SU-DHL-6 (cell line): ENCODE results near the gene EVC2.

Experiments
- H2AFZ ChIP-seq: fragments of 200-600 bp; sonication (generic); 2 replicates; pipeline ENCODE4 v1.6.1; 2014; ENCODE audit warnings: low read depth, mild to moderate bottlenecking, moderate library complexity, mixed read lengths, antibody characterized with exemption, low read length; ENCODE audit not compliant: severe bottlenecking
- H3F3A ChIP-seq: fragments of 200-600 bp; shearing (Covaris generic); 2 replicates; pipeline ENCODE4 v1.6.0; 2016; ENCODE audit warnings: antibody characterized with exemption, mild to moderate bottlenecking; ENCODE audit not compliant: insufficient read depth
- H3K27ac ChIP-seq: fragments of 200-600 bp; sonication (generic); 2 replicates; pipeline ENCODE4 v1.5.1; 2016; ENCODE audit warnings: low read depth, mild to moderate bottlenecking, low read length, moderate library complexity, mixed read lengths
- H3K27me3 ChIP-seq: fragments of 200-600 bp; sonication (generic), shearing (Covaris generic); 2 replicates; pipeline ENCODE4 v1.6.0; 2014; ENCODE audit warnings: mild to moderate bottlenecking, low read length
- H3K36me3 ChIP-seq: fragments of 200-600 bp; sonication (generic); 2 replicates; pipeline ENCODE4 v1.6.1; 2014; ENCODE audit warnings: mild to moderate bottlenecking, low read length, mixed read lengths
- H3K4me2 ChIP-seq: fragments of 300-600, 200-600 bp; shearing (Covaris generic), sonication (generic); 2 replicates; pipeline ENCODE4 v1.6.0; 2014; ENCODE audit warnings: low read length, low read depth, mild to moderate bottlenecking; ENCODE audit not compliant: poor library complexity, severe bottlenecking
- H3K4me3 ChIP-seq: fragments of 200-600 bp; sonication (generic); 2 replicates; pipeline ENCODE4 v1.5.1; 2014; ENCODE audit warnings: antibody characterized with exemption, low read length, mild to moderate bottlenecking, mixed read lengths; ENCODE audit not compliant: insufficient read depth, poor library complexity, severe bottlenecking
- H3K79me2 ChIP-seq: fragments of 200-600 bp; sonication (generic); 2 replicates; pipeline ENCODE4 v1.6.1; 2014; ENCODE audit warnings: mild to moderate bottlenecking, low read length, moderate library complexity; ENCODE audit not compliant: insufficient read depth
- H3K9ac ChIP-seq: fragments of 200-600 bp; sonication (generic); 2 replicates; pipeline ENCODE4 v1.7.0; 2014; ENCODE audit warnings: mild to moderate bottlenecking, low read length
- H3K9me2 ChIP-seq: fragments of 200-600 bp; sonication (generic); replicated peaks from 2 replicates; pipeline ENCODE4 v1.6.1; 2014; ENCODE audit warnings: low read length; ENCODE audit not compliant: insufficient read depth
- H3K9me3 ChIP-seq: fragments of 200-600 bp; sonication (generic); 2 replicates; pipeline ENCODE4 v1.6.1; 2014; ENCODE audit warnings: low read length, mixed read lengths; ENCODE audit not compliant: insufficient read depth
- H4K20me1 ChIP-seq: fragments of 200-600 bp; sonication (generic); 2 replicates; pipeline ENCODE4 v1.6.1; 2014; ENCODE audit warnings: low read depth, mild to moderate bottlenecking, antibody characterized with exemption, low read length, moderate library complexity, mixed read lengths
- EZH2phosphoT487 ChIP-seq: fragments of 200-600 bp; sonication (generic), shearing (Covaris generic); conservative IDR thresholded peaks from 2 replicates; pipeline ENCODE4 v1.6.1; 2018; ENCODE audit warnings: mild to moderate bottlenecking, antibody characterized with exemption, low read length, moderate library complexity, mixed read lengths
- TF ChIP-seq, protein P1 (sequence below): fragments of 200-600 bp; sonication (generic); IDR thresholded peaks from one replicate; pipeline ENCODE4 v1.5.1; 2017; ENCODE audit warnings: antibody characterized with exemption, mild to moderate bottlenecking, low read length, moderate library complexity; ENCODE audit not compliant: insufficient read depth, poor library complexity, severe bottlenecking

EVC2 gene

DNA sequence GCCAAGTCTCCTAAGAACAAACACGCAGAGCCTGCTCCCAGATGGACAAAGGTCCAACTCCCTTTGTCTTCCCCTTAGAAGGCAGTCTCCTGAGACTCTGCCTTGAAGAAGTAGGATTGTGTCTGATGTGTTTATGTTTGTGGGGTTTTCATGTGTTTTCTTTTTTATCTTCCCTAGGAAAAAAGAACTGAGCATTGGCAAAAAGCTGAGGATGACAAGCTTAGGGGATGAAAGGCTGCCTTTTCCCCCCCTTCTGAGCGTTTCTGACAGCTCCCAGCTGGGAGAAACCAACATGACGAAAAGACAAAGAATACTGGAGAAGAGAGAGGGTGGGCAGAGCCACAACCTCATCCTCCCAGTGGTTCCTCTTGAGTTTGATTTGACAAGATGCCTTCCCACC is 181.1 kb downstream of the EVC2 start:
- Histone ChIP-seq H3K36me3 (no peaks in the 10 kb centered on the region), H2AFZ (no peak overlapping the region), H3K27ac (no peak overlapping the region), H3K9me3 (no peaks in the 10 kb centered on the region), H3K27me3 (no peaks in the 10 kb centered on the region), H3K79me2 (no peaks in the 10 kb centered on the region), H4K20me1 (no peaks in the 10 kb centered on the region), H3K9ac (no peak overlapping the region), H3K4me3 (no peak overlapping the region), H3F3A (no peaks in the 10 kb centered on the region), H3K9me2 (no peaks in the 10 kb centered on the region), H3K4me2 (no peak overlapping the region)
- no peak for TF ChIP-seq EZH2phosphoT487
- TF ChIP-seq, protein P1, sequence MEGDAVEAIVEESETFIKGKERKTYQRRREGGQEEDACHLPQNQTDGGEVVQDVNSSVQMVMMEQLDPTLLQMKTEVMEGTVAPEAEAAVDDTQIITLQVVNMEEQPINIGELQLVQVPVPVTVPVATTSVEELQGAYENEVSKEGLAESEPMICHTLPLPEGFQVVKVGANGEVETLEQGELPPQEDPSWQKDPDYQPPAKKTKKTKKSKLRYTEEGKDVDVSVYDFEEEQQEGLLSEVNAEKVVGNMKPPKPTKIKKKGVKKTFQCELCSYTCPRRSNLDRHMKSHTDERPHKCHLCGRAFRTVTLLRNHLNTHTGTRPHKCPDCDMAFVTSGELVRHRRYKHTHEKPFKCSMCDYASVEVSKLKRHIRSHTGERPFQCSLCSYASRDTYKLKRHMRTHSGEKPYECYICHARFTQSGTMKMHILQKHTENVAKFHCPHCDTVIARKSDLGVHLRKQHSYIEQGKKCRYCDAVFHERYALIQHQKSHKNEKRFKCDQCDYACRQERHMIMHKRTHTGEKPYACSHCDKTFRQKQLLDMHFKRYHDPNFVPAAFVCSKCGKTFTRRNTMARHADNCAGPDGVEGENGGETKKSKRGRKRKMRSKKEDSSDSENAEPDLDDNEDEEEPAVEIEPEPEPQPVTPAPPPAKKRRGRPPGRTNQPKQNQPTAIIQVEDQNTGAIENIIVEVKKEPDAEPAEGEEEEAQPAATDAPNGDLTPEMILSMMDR = no peak

DNA sequence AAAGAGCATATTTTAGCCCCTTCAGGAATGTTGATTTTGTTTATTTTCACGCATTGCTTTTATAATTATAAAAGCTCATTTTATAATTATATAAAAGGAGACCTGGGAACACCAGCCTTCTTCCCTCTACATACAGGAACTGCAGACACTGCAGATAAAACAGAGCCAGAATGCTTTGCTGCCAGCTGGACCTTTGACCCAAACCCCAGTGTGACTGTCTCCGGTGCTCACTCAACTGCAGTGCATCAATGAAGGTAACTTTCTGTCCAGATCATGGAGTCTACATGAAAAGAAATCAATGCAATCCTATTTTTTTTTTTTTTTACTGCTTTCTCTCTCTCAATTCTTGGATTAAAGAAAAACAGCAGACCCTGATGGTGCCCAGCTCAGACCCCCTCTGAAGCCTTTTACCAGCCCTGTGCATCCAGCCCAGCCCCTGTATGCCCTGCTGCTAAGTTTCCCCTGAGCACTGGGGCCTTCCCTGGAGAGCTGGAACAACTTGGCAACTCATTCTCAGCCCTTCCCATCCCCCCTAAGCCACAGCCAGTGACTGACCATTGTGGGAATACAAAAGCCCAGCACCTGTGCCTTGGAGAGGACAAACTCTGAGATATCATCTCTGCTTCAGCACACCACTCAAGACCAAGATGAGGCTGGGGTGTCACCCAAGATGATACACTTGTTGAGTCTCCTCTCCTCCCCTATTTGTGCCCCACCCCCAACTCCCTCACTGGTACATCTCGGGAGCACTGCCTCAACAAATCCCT is 182.1 kb downstream of the EVC2 start:
- H3K9ac ChIP-seq = no peak overlapping the region
- no peaks in the 10 kb centered on the region for H3K9me3 ChIP-seq
- no peaks in the 10 kb centered on the region for H3K27me3 ChIP-seq
- H3K79me2 ChIP-seq = no peaks in the 10 kb centered on the region
- H2AFZ ChIP-seq = no peak overlapping the region
- H3F3A ChIP-seq = no peaks in the 10 kb centered on the region
- H3K9me2 ChIP-seq = no peaks in the 10 kb centered on the region
- H3K4me2 ChIP-seq = no peak overlapping the region
- H3K36me3 ChIP-seq = no peaks in the 10 kb centered on the region
- no peaks in the 10 kb centered on the region for H4K20me1 ChIP-seq
- H3K27ac ChIP-seq = no peak overlapping the region
- no peak overlapping the region for H3K4me3 ChIP-seq
- no peak for TF ChIP-seq EZH2phosphoT487
- TF ChIP-seq, protein P1 = no peak

DNA sequence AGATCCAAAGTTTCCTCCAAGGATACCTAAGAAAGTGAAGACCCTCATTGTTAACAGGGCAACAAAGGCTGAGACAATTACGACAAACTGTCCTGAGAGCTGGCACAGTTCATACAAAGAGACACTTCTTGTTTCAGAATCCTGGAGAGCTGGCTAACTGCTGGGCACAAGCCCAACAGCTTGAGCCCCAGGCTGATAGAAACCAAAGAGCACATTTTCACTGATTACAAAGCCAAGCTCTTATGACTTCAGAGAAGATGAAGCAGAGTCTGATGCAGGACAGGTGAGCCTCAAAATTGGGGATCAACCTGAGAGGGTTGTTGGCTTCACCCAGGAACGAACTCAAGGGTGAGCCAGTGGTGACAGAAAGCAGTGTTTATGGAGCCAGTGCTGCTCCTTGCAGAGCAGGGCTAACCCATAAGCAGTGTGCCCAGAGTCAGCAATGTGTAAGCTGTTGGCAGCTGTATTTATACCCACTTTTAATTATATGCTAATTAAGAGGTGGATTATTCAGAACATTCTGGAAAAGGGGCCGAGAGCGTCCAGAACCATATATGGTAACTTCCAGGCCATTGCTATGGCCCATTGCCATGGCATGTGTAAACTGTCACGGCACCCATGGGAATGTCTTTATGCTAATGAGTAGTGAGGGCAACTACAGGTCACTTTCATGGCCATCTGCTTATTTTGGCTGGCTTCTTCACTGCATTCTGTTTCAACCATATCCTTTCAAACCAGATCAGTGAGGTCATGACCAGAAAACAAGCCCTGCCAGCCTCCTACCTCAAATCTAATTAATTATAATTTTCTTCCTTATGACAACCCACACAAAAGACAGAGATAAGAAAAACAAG is 183.7 kb downstream of the EVC2 start:
- Histone ChIP-seq H3K79me2 (no peaks in the 10 kb centered on the region), H3F3A (no peaks in the 10 kb centered on the region), H3K9me3 (no peaks in the 10 kb centered on the region), H3K9ac (no peak overlapping the region), H3K4me3 (no peak overlapping the region), H3K27me3 (no peaks in the 10 kb centered on the region), H3K27ac (no peak overlapping the region), H4K20me1 (no peaks in the 10 kb centered on the region), H3K9me2 (no peaks in the 10 kb centered on the region), H3K36me3 (no peaks in the 10 kb centered on the region), H3K4me2 (no peak overlapping the region), H2AFZ (no peak overlapping the region)
- TF ChIP-seq, protein P1 = no peak
- TF ChIP-seq EZH2phosphoT487 = no peak
